HG03045 (cell line): Measurements from ENCODE around the gene GCKR.

Source experiments
- ATAC-seq: cut with Tn5 transposase; IDR thresholded peaks from one replicate; pipeline ENCODE4 v1.9.1; 2021; ENCODE audit warnings: mild to moderate bottlenecking, moderate library complexity; ENCODE audit not compliant: unreplicated experiment

The GCKR gene

DNA sequence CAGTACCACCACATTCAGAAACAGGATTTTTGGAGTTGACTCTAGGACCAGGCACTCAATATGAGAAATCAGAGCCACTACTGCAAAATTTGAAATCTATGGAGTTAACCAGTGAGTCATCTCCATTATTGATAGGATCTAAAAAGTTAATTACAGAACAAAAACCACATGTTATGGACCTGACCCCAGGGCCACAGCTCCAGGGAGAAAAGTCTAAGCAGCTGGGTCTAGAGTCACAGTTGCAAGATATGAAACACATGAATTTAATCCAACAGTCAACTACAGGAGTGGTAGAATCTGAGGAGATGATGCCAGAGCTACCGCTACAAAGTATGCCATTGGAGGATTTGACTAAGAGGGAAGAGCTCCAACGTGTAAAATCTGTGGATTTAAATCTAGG is 72.8 kb downstream of the GCKR start:
- no peak for ATAC-seq

GRCh38 chr2:27571197-27571596 is 74.6 kb downstream of the GCKR start:
- no peak for ATAC-seq

- ATAC-seq, result no peak
Measured at GRCh38 chr2:27571681-27572080, 75.0 kb downstream of the GCKR start.

DNA sequence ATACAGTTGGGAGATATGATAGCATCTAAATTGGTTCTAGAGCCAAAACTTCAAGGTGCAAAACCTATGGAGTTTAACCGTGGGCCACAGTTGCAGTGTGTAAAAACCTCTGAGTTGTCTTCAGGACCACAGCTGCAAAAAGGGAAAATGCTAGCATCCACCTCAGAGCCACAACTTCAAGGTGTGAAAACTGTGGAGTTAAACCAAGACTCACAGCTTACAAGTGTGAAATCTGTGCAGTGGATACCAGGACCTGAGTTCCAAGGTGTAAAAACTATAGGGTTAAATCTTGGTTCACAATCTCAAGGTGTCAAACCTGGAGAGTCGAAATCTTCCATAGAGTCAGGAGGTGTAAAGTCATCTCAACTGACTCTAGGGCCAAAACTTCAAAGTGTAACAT is 75.8 kb downstream of the GCKR start:
- no peak for ATAC-seq

GRCh38 chr2:27572998-27573429 is 76.4 kb downstream of the GCKR start:
- ATAC-seq, result no peak
